ENCODE results near the gene SPTAN1.
"Not testable (repeated sequence)": the region's sequence is repeated elsewhere in the genome, so short reads cannot be mapped to it uniquely, and the experiment has no call there.

Gene SPTAN1

DNA sequence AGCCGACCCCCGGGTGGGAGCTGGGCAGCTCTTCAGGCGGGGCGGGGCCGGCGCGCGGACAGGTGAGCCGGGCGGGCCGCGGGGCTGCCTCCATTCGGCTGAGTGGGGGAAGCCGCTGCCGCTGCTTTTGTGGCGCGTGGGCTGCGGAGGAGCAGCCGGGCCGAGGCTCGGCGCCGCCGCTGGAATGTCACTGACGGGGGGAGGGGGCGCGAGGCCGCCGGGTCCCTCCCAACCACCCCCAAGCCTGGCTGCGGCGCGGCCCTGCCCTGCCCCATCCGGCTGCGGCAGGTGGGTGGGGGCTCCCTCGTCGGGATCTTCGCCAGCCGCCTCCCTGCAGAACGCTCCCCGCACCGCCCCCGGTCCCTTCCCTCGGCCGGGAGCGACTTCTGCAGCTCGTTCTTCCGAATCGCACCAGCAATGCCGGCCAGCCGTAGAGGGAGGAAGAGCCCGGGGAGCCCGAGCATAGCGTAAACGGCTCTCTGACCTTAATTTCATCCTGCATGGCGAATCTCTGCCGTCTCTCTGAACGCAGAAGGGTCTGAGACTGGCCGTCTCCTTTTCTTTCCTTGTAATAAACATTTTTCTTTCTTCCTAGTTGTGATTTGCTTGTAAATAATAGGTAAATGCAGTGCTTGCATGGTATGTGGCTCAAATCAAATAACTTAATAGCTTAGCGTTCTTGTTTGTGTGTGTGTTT, 505 bp downstream of the SPTAN1 start:
- peak in 3 of 4 experiments; percentile 13 to 46 (median 24) for DNase-seq (ENCODE audit: low read depth in 4 of 4, low spot score in 1 of 4)

DNA sequence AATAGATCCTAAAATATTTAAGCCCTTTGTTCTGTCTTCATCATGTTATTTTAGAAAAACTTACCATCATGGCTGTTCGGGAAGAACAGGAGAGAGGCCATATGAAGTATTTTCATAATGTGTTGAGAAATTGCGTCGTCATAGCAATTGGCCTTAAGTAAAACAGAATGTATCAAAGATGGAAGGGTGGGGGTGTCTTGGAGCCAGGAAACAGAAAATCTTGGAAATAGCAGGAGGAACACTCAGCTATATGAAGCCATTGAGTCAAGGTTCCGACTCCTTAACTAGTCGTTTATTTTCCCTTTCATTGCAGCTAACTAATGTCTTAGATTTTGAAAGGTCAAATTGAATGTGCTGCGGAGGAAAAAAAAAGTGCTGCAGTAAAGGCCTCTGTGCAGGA, 1.3 kb downstream of the SPTAN1 start:
- DNase-seq (ENCODE audit: low read depth in 4 of 4, low spot score in 1 of 4) = no peak

DNA sequence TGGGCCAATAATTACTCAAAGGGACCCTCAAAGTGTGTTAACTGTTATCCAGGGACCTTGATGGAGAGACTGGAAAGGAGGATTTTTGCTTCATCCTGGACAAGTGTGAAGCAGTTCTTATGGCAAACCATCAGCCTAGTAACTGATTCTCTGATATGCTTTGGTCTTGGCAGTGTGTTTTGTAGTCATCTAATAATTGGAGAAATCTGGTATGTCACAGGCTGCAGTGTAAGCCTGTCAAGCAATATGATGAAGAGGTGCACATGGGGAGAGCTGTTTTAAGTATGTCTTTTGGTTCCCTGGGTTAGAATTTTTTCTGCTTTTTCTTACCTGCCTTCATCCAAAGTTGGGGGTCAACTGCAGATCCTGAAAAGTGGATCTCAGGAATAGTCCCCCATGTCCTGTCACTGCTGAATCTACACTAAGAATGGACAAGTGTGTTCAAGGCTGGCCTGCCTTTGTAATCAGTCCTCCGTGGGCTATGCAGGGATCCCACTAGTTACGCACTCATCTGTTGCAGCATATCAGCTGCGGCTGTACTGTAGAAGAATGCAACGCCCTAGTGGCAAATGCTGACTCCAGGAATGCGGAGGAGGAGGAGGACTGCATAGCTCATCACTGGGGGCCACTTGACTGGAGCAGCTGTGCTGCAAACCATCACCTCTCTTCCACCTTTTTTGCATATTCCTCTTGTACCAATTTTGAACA, 1.9 kb downstream of the SPTAN1 start:
- peak in 2 of 4 experiments; percentile 13 to 23 for DNase-seq (ENCODE audit: low read depth in 4 of 4, low spot score in 1 of 4)

DNA sequence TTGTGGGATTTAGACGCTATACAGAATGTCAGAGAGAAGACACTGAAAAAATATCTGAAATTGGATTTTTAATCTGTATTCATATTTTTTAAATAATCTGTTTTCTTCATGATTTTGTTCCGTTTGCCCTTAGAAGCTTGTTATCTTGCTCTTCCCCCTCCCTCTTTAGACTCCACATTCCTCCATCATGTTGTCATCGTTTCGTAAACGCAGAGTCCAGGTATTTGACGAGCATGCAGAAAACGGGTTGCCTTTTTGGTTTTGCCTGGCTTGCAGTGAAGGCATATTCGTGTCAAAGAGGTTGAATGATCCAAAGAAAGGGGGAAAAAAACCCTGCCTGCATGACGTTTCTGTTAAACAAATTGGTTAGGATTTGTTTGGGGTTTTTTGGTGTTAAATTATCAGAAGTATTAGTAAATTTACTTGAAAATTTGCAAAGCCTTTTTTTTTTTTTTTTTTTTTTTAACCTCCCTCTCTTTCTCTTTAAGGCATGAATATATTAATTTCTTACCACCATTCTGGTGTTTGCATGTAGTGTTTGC, 2.9 kb downstream of the SPTAN1 start:
- no peak for DNase-seq (ENCODE audit: low read depth in 4 of 4, low spot score in 1 of 4)

DNA sequence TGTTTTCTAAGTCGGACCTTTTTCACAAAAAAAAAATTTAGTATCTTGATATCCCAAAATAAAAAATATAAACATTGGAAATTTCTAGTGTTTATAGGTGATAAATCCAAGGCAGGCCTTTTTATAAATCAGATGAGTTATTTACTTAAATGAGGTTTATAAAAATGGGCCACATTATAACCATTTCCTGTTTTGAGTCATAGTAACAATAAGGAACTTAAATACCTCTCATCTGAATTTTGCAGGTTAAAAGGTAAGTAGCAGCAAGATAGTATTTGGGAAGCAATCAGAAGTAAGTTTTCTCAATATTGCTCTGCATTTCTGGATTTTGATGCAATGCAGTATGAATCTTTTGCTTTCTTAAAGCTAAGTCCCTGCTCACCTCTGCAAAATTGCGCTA, 3.9 kb downstream of the SPTAN1 start:
- DNase-seq (ENCODE audit: low read depth in 4 of 4, low spot score in 1 of 4) = no peak

DNA sequence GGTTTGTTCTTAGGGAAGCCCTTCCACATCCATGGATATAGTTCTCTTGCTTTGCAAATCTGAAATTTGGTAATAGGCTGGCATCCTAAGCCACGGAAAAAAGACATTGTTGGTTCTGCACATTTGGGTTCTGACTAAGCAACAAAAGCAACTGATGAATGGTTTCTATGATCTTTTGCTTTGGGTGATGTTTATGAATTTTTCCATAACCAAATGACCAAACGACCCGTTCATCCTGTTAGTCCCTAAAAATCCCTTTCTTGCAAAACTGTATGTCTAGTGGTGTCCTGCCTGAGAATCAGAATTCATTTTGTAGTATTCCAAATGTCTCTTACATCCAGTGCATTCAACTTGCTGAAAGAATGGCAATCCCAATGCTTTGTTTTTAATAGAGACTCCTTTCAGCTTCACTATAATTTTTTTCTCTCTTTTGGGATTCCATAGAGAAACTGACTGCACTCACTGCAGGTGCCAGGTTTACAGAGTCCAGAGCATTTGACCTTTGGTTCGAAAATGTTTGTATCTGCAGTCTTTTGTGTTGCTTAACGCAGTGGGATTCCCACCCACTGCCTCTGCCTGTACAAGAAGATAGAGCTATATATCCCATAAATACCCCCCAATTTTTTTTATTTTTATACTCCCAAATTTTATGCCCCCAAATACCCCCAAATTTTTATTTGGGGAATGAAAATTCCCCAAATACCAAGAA, 4.7 kb downstream of the SPTAN1 start:
- no peak for DNase-seq (ENCODE audit: low read depth in 4 of 4, low spot score in 1 of 4)

DNA sequence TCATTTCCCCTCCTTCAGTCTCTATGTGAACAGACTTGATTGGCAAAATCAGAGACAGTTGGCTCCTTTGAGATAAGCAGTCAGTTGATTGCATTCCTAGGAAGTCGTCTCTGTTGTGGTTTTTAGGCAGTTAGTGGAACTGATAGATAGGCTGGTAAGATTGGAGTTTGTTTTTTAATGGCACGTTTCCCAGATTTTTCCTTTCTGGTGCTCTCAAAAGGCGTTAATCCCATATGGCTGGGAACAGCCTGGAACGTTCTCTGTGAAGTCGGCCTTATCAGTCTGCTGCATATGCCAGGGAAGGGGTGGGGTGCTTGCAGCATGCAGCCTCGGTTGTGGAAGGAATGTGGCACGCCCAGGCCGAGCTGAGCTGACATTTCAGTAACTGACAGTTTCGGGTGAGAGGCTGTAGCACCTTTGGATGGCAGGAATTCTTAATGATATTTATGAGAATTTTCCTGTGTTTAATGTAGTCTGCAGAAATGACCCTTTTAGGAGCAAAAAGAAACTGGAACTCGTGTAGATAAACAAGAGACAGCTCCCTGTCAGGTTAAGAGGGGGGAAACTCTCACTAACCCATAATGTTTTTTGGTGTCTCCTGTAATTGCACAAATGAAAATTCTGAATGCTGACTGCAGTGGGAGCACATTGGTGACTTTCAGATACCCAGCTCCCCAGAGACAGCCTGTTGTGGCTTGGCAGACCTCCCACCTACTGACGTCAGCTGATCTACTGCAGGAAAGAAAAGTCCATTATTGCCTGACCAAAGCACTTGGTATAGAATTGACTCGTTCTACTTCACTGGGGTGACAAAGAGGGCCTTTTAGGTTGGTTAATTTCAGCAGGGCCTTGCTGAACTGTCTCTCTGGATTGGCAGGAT, 6.3 kb downstream of the SPTAN1 start:
- peak in 1 of 4 experiments; percentile 28 for DNase-seq (ENCODE audit: low read depth in 4 of 4, low spot score in 1 of 4)

DNA sequence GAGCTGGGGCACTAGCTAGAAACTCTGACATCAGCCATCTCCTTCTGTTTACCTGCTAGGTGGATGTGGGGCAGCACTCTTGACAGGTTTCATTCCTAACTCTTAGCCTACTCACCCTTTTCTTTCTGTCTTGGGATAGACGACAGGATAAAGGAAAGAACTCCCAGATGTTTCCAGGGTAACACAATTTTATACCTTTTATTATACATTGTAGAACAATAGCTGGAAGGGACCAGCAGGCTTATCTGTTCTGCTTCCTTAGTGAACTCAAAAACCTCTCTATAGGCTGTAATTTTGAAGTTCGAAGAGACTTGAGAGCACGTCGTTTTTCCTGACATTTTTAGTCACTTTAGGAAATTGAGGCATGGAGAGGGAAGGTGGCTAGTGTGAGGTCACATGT, 13.2 kb downstream of the SPTAN1 start:
- no peak for DNase-seq (ENCODE audit: low read depth in 4 of 4, low spot score in 1 of 4)

DNA sequence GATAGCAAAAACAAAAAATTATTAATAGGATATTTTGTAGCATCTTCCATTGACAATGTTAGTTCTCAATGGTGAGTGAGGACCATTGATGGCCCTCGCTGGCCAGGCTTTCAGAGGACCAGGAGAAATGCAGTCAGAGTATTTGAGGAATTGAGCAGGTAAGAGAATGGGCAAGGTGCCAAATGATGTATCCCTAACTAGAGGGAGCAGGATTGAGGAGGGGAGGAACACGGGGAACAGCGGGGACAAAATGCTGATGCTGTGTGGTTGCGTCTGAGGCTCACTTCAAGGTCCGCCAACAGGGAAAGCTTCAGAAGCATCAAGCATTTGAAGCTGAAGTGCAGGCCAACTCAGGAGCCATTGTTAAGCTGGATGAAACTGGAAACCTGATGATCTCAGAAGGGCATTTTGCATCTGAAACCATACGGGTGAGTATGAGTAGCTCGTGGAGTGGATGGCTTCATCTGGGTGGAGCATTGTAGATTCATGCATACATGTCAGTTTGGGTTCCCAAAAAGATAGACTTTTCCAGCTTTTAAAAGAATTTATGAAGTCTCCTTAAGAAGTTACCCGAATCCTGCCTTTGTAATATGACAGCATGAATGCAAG, 16.2 kb downstream of the SPTAN1 start:
- no peak for DNase-seq (ENCODE audit: low read depth in 4 of 4, low spot score in 1 of 4)

DNA sequence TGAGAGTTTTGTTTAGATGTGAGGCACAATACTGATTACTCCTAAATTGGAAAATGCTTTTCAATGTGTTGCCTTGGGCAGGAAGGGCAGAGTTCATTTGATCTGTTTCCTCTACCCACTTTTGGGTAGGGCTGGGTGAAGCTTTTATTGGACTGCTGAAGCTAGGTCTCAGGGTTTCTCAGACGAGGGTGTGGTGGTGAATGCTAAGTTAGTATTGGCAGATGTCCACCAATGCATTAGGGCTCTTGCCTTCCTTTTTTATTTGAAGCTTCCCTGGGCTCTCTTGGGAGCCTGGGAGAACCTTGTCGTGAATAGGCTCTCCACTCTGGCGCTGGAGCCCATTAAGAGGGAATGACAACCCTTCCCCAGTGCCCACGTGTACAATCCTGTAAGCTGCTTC, 23.1 kb downstream of the SPTAN1 start:
- no peak for DNase-seq (ENCODE audit: low read depth in 4 of 4, low spot score in 1 of 4)

DNA sequence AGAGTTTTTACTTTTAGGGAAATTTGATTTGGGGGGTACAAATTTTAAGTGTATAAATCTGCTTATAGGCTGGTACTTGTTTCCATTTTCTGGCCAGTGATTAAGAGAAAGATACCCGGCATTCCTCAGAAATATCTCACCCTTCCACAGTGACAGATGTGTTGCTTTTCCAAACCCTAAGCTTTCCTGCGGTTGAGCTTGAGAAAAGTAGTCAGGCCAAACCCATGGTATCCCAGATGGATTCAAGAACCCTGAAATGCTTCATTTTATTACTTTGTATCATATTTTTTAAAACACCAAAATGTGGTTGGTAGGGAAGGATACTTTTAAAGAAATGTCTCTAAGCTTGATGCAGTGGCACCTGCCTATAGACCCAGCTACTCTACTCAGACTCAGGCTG, 23.5 kb downstream of the SPTAN1 start:
- no peak for DNase-seq (ENCODE audit: low read depth in 4 of 4, low spot score in 1 of 4)

DNA sequence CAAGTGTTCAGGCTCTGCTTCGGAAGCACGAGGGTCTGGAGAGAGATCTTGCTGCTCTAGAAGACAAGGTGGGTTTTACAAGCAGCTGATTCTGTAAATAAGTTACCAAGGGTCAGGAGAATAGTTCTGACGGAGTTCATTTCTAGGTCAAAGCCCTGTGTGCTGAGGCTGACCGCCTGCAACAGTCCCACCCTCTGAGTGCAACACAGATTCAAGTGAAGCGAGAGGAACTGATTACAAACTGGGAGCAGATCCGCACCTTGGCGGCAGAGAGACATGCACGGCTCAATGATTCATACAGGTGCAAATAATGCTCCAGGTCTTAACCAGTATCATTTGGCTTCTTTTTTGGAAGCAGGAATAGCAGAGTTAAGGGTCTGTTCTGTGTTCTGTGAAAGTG, 24.8 kb downstream of the SPTAN1 start:
- no peak for DNase-seq (ENCODE audit: low read depth in 4 of 4, low spot score in 1 of 4)

DNA sequence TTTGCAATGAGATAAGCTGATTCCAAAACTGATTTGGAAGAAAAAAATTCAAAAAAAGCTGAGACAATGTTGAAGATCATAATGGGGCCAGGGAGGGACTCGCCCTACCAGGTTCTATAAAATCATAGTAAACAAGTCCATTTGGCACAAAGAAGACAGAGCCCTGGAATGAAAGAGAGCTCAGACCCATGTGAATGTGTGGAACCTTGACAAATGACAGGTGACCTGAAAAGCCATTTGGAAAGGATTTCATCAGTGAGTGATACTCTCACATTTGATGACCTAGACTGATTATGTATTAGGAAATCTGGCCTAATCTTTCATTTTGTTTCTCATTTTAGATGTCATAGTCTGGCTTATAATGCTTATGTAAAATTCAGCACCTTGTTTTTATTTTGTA, 26.8 kb downstream of the SPTAN1 start:
- no peak for DNase-seq (ENCODE audit: low read depth in 4 of 4, low spot score in 1 of 4)

DNA sequence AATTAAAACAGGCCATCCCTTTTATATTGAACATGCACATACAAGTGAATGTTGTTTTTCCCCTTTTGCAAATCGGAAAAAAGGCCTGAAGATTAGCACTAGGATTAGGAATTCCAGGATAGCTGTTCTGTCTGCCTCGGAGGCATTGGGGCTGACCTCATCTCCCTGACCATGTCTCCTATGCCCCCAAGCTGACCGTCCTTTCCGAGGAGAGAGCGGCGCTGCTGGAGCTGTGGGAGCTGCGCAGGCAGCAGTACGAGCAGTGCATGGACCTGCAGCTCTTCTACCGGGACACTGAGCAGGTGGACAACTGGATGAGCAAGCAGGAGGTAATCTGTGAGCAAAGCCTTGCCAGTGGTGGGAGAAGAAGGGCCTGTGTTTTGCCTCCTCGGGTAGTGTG, 28.3 kb downstream of the SPTAN1 start:
- DNase-seq (ENCODE audit: low read depth in 4 of 4, low spot score in 1 of 4) = no peak

DNA sequence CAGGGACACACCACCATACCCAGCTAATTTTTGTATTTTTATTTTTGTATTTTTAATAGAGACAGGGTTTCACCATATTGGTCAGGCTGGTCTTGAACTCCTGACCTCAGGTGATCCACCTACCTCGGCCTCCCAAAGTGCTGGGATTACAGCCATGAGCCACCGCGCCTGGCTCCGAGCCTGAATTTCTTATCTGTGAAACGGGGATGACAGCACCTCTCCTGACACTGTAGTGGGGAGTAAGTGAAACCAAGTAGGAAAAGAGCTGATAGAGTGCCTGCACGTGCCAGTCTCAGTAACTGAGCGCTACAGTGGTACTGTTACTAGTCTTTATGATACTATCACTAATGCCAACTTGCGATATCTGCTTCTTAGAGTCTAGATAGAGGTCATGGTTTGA, 32.8 kb downstream of the SPTAN1 start:
- DNase-seq (ENCODE audit: low read depth in 4 of 4, low spot score in 1 of 4) = not testable (repeated sequence)

DNA sequence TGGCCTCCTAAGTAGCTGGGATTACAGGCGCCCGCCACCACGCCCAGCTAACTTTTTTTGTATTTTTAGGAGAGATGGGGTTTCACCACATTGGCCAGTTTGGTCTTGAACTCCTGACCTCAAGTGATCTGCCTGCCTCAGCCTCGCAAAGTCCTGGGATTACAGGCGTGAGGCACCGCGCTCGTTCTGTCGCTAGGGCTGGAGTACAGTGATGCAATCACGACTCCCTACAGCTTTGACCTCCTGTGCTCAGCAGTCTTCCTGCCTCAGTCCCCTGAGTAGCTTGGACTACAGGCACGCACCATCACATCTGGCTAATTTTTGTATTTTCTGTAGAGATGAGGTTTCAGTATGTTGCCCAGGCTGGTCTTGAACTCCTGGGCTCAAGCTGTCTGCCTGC, 34.5 kb downstream of the SPTAN1 start:
- not testable (repeated sequence) for DNase-seq (ENCODE audit: low read depth in 4 of 4, low spot score in 1 of 4)

DNA sequence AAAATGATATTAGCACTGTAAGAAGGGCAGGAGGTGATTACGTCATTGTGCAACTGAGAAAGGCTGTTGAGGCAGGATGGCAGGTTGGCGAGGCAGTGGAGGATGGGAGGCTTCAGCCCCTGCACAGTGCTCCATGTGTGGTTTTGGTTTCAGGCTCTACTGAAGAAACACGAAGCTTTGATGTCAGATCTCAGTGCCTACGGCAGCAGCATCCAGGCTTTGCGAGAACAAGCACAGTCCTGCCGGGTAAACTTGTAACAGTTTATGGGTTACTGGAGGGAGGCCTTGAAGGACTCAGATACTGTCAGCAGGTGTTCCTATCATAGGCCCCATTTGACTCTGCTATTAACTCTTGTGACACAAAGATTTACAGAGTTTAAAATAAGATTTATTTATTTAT, 35.1 kb downstream of the SPTAN1 start:
- DNase-seq (ENCODE audit: low read depth in 4 of 4, low spot score in 1 of 4) = peak; percentile 5 to 41 (median 26)

DNA sequence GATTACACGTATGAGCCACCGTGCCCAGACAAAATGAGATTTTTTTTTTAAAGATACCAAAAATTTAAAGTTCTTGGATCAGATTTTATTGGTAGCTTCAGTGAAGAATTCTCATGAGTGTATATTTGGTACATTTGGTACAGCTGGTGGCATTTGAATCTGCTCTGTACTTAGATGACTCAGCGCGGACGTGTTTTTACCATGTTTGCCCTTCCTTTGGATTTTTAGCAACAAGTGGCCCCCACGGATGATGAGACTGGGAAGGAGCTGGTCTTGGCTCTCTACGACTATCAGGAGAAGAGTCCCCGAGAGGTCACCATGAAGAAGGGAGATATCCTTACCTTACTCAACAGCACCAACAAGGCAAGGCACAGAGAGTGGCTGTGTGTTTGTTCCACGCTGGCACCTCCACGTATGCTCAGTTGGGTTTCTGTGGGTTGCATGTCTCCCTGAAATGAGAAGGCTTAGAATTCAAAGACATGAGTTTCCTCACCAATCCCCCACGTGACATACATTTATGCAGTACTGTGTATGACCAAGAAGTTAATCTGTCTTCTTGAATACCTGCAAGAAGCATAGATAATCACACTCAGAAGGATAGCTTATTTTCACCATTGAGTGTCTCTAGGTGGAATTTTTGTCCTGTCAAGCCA, 36.3 kb downstream of the SPTAN1 start:
- no peak for DNase-seq (ENCODE audit: low read depth in 4 of 4, low spot score in 1 of 4)

DNA sequence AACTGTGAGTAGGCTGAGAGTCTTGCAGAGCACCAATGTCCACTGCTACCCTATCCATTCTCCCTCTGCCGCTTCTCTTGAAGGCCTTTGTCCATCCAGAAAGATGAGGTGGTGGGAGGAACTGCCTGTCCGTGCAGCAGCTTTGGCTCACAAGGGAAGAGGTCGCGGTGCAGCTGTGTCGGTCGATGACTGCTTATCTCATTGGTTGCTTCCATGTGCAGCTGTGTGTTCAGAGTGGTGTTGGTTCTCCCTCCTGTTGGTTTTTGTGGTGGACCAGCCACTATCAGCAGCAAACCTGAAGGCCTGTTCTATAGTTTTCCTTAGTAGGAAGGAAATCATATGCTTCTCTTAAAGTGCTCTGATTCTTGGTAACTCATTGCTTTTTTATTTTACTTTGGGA, 40.7 kb downstream of the SPTAN1 start:
- DNase-seq (ENCODE audit: low read depth in 4 of 4, low spot score in 1 of 4) = no peak

DNA sequence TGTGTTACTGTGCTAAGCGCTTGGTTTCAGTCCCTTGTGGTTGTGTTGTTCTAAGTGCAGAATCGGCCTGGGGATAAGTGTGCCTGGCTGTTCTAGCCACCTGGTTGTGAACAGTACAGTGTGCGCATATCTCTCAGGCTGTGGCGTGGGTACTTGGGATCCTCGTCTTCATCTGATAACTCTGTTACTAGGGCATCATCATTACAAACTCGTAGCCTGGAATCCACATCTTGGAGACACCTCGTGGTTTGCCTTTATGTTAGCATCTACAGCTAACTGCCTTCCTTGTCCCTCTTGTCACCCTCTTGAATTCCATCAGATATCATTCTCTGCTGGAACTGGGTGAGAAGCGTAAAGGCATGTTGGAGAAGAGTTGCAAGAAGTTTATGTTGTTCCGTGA, 41.5 kb downstream of the SPTAN1 start:
- DNase-seq (ENCODE audit: low read depth in 4 of 4, low spot score in 1 of 4) = no peak
